ENCODE data around the gene EIPR1. TPM values are rescaled to one million over a fixed set of nuclear protein-coding genes. Genes with fewer than 3 reads are reported as not detected.

Gene EIPR1
- total and polyA plus RNA-seq, 2 donors (not counting 3 experiments of a cell fraction or from before 2014, with no cell fraction given), result 30.8 to 57.3 TPM

GRCh38 chr2:3316456-3317276 lies 61.0 kb downstream of the EIPR1 start:
- FAIRE-seq (no peak), DNase-seq (ENCODE audit: low read depth, low spot score) (no peak)
- TF ChIP-seq FOS (IDR thresholded peaks at IDR 0.05; ENCODE audit: borderline replicate concordance, insufficient read depth, low read length) (no peak), POLR2A (IDR thresholded peaks at IDR 0.05; ENCODE audit: low read depth, low read length) (no peak), MYC (IDR thresholded peaks at IDR 0.05; ENCODE audit: low read depth, low read length) (no peak), EZH2 (IDR thresholded peaks at IDR 0.05; ENCODE audit: borderline replicate concordance, low read depth, low read length, severe bottlenecking) (no peak), CTCF (IDR thresholded peaks at IDR 0.05; ENCODE audit: extremely low read depth in 1 of 2, insufficient read depth in 1 of 2, low read depth in 1 of 2, low read length in 2 of 2) (no peak), MAX (IDR thresholded peaks at IDR 0.05; ENCODE audit: insufficient read depth, insufficient read length) (no peak), GATA2 (IDR thresholded peaks at IDR 0.05; ENCODE audit: insufficient read depth, insufficient read length, low read depth, low read length) (no peak), JUN (IDR thresholded peaks at IDR 0.05; ENCODE audit: borderline replicate concordance, insufficient read depth, insufficient read length, low read depth) (no peak), POLR2AphosphoS5 (IDR thresholded peaks at IDR 0.05; ENCODE audit: insufficient read depth, low read depth, low read length) (no peak)
- Histone ChIP-seq H3K4me2 (ENCODE audit: insufficient read depth, low read length) (no peak overlapping the region), H3K79me2 (ENCODE audit: control insufficient read depth, insufficient read depth, low read length) (peaks cover 3% of the 10 kb centered on the region), H3K4me3 (replicated peaks in 1 of 3; ENCODE audit: insufficient read depth in 1 of 3, low read depth in 1 of 3, low read length in 3 of 3) (no peak overlapping the region), H2AFZ (ENCODE audit: low read depth, low read length) (no peak overlapping the region), H3K36me3 (ENCODE audit: control insufficient read depth in 2 of 2, extremely low read depth in 1 of 2, insufficient read depth in 2 of 2, low read length in 2 of 2) (peaks cover 0 to 7% of the 10 kb centered on the region in 2 experiments), H3K4me1 (ENCODE audit: control insufficient read depth, extremely low read depth, insufficient read depth, low read length) (no peaks in the 10 kb centered on the region), H3K27me3 (ENCODE audit: control insufficient read depth in 2 of 2, insufficient read depth in 2 of 2, low read length in 2 of 2) (no peaks in the 10 kb centered on the region), H3K9ac (replicated peaks; ENCODE audit: extremely low read depth, insufficient read depth, low read length) (no peak overlapping the region), H3K9me1 (replicated peaks; ENCODE audit: control insufficient read depth, extremely low read depth, insufficient read depth, low read length) (no peaks in the 10 kb centered on the region), H3K9me3 (replicated peaks; ENCODE audit: control insufficient read depth, insufficient read depth, low read length) (no peaks in the 10 kb centered on the region), H4K20me1 (replicated peaks; ENCODE audit: control insufficient read depth, extremely low read depth, insufficient read depth, low read length) (no peaks in the 10 kb centered on the region), H3K27ac (ENCODE audit: insufficient read depth, low read depth, low read length) (no peak overlapping the region)
- intact Hi-C loops (cut with micrococcal nuclease), result no loop called here
- dilution Hi-C loops (cut with MboI; ENCODE audit: extremely low pct_ligation_motif_present, low sequenced_read_pairs), result no loop called here
- no TSS peak for BruUV-seq (replicated peaks)
- ChIA-PET CTCF (no interaction called here), POLR2A (no interaction called here)
